ENCODE results near the gene ASTN2. TPM values are rescaled to one million over a fixed set of nuclear protein-coding genes. Genes with fewer than 3 reads are reported as not detected.

Gene ASTN2
- total and polyA plus RNA-seq, 9 of the 15 experiments (the other 6 are each of a cell fraction or from before 2014, with no cell fraction given), result 0.56 to 3.5 (median 1.9) TPM

DNA sequence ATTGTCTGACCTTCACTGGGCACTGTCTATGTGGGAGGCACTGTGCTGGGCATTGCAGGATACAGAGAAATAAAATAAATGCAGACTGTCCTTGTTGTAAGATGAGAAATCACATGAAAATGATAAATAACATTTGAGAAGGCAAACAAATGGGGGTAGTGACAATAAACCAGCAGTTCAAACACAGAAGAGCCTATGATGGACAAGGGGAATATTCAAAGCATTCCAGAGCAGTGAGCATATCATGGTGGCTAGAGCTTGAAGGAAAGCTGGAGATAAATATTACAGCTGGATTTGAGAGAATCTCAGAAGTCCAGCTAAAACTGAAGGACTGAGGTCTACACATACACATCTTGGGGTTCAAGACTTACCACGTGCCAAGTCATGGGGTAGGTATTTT is 209.9 kb downstream of the ASTN2 start:
- WGBS (ENCODE audit: insufficient coverage, low coverage, missing lambda C conversion rate), result 7% methylated on average over 1 of the region's 1 CpG
- intact Hi-C loops (cut with micrococcal nuclease), result no loop called here
- FAIRE-seq, result no peak

More for the DNA sequence above, 209.9 kb downstream of the ASTN2 start:
- H3K27ac ChIP-seq (ENCODE audit: extremely low read depth, low read depth, low read length), result no peak overlapping the region
- in situ Hi-C loops (cut with MboI), result no loop called here
- no peak overlapping the region for H3K4me2 ChIP-seq (ENCODE audit: insufficient read depth, low read length)
- H3K4me3 ChIP-seq, result no peak overlapping the region
- ChIA-PET POLR2A (no interaction called here), CTCF (ENCODE audit: low intra/inter-chr PET ratio) (no interaction called here)
- no peak overlapping the region for H2AFZ ChIP-seq (ENCODE audit: low read depth, low read length)
- no peaks in the 10 kb centered on the region for H3K36me3 ChIP-seq (ENCODE audit: control insufficient read depth, insufficient read depth, low read length)
- no peaks in the 10 kb centered on the region for H3K9me3 ChIP-seq (replicated peaks; ENCODE audit: control insufficient read depth, insufficient read depth, low read depth, low read length)
- H3K9me1 ChIP-seq (ENCODE audit: control insufficient read depth, insufficient read depth, low read length), result no peaks in the 10 kb centered on the region
- no peak for TF ChIP-seq SPI1 (IDR thresholded peaks at IDR 0.05; ENCODE audit: borderline replicate concordance, low read depth, low read length)
- TF ChIP-seq MCM5 (IDR thresholded peaks at IDR 0.05; ENCODE audit: low read depth), result no peak
- TF ChIP-seq NR2C1 (IDR thresholded peaks at IDR 0.05), result no peak
- no peak for TF ChIP-seq NR2C1 (tag; IDR thresholded peaks at IDR 0.05)
- TF ChIP-seq CBX8 (IDR thresholded peaks at IDR 0.05; ENCODE audit: borderline replicate concordance, extremely low read depth, low read depth, low read length, poor library complexity, severe bottlenecking), result no peak
- no peak for TF ChIP-seq ZNF175 (CRISPR knock-in tag; IDR thresholded peaks at IDR 0.05; ENCODE audit: low read depth)
- TF ChIP-seq ZNF444 (CRISPR knock-in tag; IDR thresholded peaks at IDR 0.05), result no peak
- TF ChIP-seq, protein P1, sequence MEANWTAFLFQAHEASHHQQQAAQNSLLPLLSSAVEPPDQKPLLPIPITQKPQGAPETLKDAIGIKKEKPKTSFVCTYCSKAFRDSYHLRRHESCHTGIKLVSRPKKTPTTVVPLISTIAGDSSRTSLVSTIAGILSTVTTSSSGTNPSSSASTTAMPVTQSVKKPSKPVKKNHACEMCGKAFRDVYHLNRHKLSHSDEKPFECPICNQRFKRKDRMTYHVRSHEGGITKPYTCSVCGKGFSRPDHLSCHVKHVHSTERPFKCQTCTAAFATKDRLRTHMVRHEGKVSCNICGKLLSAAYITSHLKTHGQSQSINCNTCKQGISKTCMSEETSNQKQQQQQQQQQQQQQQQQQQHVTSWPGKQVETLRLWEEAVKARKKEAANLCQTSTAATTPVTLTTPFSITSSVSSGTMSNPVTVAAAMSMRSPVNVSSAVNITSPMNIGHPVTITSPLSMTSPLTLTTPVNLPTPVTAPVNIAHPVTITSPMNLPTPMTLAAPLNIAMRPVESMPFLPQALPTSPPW (CRISPR knock-in tag; IDR thresholded peaks at IDR 0.05), result no peak
- TF ChIP-seq ZNF764 (CRISPR knock-in tag; IDR thresholded peaks at IDR 0.05; ENCODE audit: low read depth), result no peak
- TF ChIP-seq HNRNPUL1 (IDR thresholded peaks at IDR 0.05; ENCODE audit: low read length), result no peak
- TF ChIP-seq, protein P2, sequence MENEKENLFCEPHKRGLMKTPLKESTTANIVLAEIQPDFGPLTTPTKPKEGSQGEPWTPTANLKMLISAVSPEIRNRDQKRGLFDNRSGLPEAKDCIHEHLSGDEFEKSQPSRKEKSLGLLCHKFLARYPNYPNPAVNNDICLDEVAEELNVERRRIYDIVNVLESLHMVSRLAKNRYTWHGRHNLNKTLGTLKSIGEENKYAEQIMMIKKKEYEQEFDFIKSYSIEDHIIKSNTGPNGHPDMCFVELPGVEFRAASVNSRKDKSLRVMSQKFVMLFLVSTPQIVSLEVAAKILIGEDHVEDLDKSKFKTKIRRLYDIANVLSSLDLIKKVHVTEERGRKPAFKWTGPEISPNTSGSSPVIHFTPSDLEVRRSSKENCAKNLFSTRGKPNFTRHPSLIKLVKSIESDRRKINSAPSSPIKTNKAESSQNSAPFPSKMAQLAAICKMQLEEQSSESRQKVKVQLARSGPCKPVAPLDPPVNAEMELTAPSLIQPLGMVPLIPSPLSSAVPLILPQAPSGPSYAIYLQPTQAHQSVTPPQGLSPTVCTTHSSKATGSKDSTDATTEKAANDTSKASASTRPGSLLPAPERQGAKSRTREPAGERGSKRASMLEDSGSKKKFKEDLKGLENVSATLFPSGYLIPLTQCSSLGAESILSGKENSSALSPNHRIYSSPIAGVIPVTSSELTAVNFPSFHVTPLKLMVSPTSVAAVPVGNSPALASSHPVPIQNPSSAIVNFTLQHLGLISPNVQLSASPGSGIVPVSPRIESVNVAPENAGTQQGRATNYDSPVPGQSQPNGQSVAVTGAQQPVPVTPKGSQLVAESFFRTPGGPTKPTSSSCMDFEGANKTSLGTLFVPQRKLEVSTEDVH (IDR thresholded peaks at IDR 0.05; ENCODE audit: low read depth, partially characterized antibody), result no peak
- no peak for TF ChIP-seq SIX5 (IDR thresholded peaks at IDR 0.05; ENCODE audit: borderline replicate concordance in 1 of 2, insufficient read depth in 1 of 2, low read depth in 1 of 2, low read length in 2 of 2)
- TF ChIP-seq ZBED1 (IDR thresholded peaks at IDR 0.05), result no peak
- no peak for TF ChIP-seq RBFOX2 (IDR thresholded peaks at IDR 0.05; ENCODE audit: low read depth, low read length)
- TF ChIP-seq L3MBTL2 (IDR thresholded peaks at IDR 0.05), result no peak
- TF ChIP-seq HCFC1 (IDR thresholded peaks at IDR 0.05; ENCODE audit: low read depth, low read length), result no peak
- TF ChIP-seq, protein P3, sequence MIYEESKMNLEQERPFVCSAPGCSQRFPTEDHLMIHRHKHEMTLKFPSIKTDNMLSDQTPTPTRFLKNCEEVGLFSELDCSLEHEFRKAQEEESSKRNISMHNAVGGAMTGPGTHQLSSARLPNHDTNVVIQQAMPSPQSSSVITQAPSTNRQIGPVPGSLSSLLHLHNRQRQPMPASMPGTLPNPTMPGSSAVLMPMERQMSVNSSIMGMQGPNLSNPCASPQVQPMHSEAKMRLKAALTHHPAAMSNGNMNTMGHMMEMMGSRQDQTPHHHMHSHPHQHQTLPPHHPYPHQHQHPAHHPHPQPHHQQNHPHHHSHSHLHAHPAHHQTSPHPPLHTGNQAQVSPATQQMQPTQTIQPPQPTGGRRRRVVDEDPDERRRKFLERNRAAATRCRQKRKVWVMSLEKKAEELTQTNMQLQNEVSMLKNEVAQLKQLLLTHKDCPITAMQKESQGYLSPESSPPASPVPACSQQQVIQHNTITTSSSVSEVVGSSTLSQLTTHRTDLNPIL (CRISPR knock-in tag; IDR thresholded peaks at IDR 0.05), result no peak
- TF ChIP-seq NONO (IDR thresholded peaks at IDR 0.05; ENCODE audit: low read depth in 2 of 2, low read length in 1 of 2), result no peak
- no peak for TF ChIP-seq ZBTB7A (IDR thresholded peaks at IDR 0.05; ENCODE audit: borderline replicate concordance, control insufficient read depth, low read depth, low read length)
- no peak for ATAC-seq
- BruUV-seq (replicated peaks), result no TSS peak
- H3K79me2 ChIP-seq (ENCODE audit: control insufficient read depth, insufficient read depth, low read length), result no peaks in the 10 kb centered on the region
- H3K9ac ChIP-seq (ENCODE audit: insufficient read depth in 1 of 2, low read depth in 2 of 2, low read length in 2 of 2), result no peak overlapping the region
- H3K27me3 ChIP-seq (ENCODE audit: control insufficient read depth in 2 of 2, insufficient read depth in 2 of 2, low read length in 2 of 2), result no peaks in the 10 kb centered on the region
- no peaks in the 10 kb centered on the region for H3K4me1 ChIP-seq (replicated peaks in 1 of 2; ENCODE audit: control insufficient read depth in 2 of 2, insufficient read depth in 2 of 2, low read length in 2 of 2)
- H4K20me1 ChIP-seq (replicated peaks; ENCODE audit: control insufficient read depth, insufficient read depth, low read length), result no peaks in the 10 kb centered on the region
- no peak for DNase-seq (ENCODE audit: extremely low read depth in 1 of 4, low spot score in 3 of 4)

Measured in K562 (cell line).